Muscle layer of colon (tissue), 2 donors: ENCODE measurements around the gene GRK1.

Experiments
- H3K27ac ChIP-seq: one replicate; pipeline ENCODE4 v1.7.0; 2013; ENCODE audit warnings: low read depth, mild to moderate bottlenecking, low read length, moderate library complexity
- H3K27me3 ChIP-seq, 2 donors: one replicate each; pipeline ENCODE4 v1.7.0; 2013; ENCODE audit warnings: low read length in 2 of 2, mild to moderate bottlenecking in 2 of 2; ENCODE audit not compliant: insufficient read depth in 2 of 2, control insufficient read depth in 1 of 2
- H3K36me3 ChIP-seq: one replicate; pipeline ENCODE4 v1.7.0; 2013; ENCODE audit warnings: mild to moderate bottlenecking, low read length; ENCODE audit not compliant: insufficient read depth
- H3K4me1 ChIP-seq: one replicate; pipeline ENCODE4 v1.7.0; 2013; ENCODE audit warnings: mild to moderate bottlenecking, low read length; ENCODE audit not compliant: insufficient read depth
- H3K4me3 ChIP-seq, 2 donors: one replicate each; pipeline ENCODE4 v1.7.0; 2013; ENCODE audit warnings: low read length in 2 of 2, low read depth in 1 of 2, mild to moderate bottlenecking in 1 of 2, moderate library complexity in 1 of 2
- H3K9ac ChIP-seq: one replicate; pipeline ENCODE4 v1.7.0; 2013; ENCODE audit warnings: low read length
- H3K9me3 ChIP-seq: one replicate; pipeline ENCODE4 v1.7.0; 2013; ENCODE audit warnings: mild to moderate bottlenecking, low read length
- donor health status: abdominal sarcoma.
- donor health status: Adenocarcinoma of cecum.

Gene GRK1

DNA sequence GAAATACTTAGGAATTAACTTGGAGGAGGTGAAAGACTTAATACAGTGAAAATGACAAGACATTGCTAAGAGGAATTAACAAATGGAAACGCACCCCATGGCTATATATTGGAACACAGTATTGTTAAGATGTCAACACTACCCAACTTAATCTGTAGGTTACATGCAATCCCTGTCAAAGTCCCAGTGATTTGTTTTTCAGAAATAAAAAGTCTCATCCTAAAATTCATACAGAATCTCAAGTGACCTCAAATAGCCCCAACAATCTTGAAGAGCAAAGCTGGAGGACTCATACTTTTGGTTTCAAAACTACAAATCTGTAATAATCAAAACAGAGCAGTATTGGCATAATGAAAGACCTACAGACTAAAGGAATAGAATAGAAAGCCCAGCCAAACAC lies 22.2 kb upstream of the GRK1 start:
- Histone ChIP-seq H3K27ac (no peak overlapping the region), H3K4me1 (peaks cover 15% of the 10 kb centered on the region), H3K27me3 (no peaks in the 10 kb centered on the region), H3K36me3 (peaks cover 2% of the 10 kb centered on the region), H3K4me3 (no peak overlapping the region), H3K9me3 (no peaks in the 10 kb centered on the region), H3K9ac (no peak overlapping the region)

DNA sequence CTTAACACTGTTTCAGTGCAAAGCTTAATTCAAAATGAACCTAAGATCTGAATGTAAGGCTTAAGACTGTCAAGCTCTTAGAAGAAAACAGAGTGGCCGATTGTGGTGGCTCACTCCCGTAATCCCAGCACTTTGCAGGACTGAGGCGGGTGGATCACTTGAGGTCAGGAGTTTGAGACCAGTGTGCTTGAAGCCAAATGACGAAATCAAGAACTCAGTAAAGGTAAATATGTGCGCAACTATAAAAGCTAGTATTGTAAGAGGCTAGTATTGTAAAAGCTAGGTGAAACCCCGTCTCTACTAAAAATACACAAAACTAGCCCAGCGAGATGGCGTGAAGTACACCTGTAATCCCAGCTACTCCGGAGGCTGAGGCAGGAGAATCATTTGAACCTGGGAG lies 21.7 kb upstream of the GRK1 start:
- no peak overlapping the region for H3K4me3 ChIP-seq
- no peaks in the 10 kb centered on the region for H3K9me3 ChIP-seq
- peaks cover 15% of the 10 kb centered on the region for H3K4me1 ChIP-seq
- no peaks in the 10 kb centered on the region for H3K27me3 ChIP-seq
- H3K36me3 ChIP-seq, result no peaks in the 10 kb centered on the region
- no peak overlapping the region for H3K9ac ChIP-seq
- no peak overlapping the region for H3K27ac ChIP-seq

DNA sequence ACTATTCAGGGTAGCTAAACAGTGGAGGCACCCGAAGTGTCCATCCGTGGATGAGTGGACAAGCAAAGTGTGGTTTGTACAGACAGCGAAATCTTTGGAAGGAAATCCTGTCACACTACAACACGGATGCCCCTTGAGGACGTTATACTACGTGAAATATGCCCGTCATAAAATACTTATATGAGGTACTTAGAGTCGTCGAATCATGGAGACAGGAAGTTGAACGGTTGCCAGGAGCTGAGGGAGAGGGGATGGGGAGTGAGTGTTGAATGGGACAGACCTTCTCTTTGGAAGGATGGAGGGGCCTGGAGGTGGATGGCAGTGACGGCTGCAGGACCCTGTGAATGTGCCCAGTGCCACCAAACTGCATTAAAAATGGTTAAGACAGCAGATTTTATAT lies 20.6 kb upstream of the GRK1 start:
- Histone ChIP-seq H3K27me3 (no peaks in the 10 kb centered on the region), H3K27ac (no peak overlapping the region), H3K4me3 (no peak overlapping the region), H3K9ac (no peak overlapping the region), H3K4me1 (peaks cover 15% of the 10 kb centered on the region), H3K9me3 (no peaks in the 10 kb centered on the region), H3K36me3 (no peaks in the 10 kb centered on the region)

DNA sequence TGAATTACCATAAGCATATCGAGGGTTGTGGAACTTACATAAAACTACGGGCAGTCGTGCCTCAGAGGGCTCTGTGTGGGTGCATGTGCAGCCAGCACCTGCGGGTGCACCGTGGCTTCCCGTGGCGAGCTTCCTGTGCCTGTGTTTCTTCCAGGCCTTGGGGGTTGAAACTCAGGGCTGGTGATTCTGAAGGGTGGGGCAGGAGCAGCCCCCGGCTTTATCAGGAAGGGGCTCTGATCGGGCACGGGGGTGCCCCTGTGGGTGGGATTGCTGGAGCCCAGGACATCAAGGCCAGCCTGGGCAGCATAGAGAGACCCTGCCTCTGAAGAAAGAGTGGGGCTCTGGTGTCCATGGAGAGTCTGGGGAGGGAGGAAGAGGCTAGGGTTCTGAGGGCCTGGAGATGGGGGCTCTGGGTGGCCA lies 20.1 kb upstream of the GRK1 start:
- H3K4me3 ChIP-seq, result no peak overlapping the region
- H3K36me3 ChIP-seq, result no peaks in the 10 kb centered on the region
- no peak overlapping the region for H3K27ac ChIP-seq
- H3K27me3 ChIP-seq, result no peaks in the 10 kb centered on the region
- peaks cover 15% of the 10 kb centered on the region for H3K4me1 ChIP-seq
- no peak overlapping the region for H3K9ac ChIP-seq
- H3K9me3 ChIP-seq, result no peaks in the 10 kb centered on the region

DNA sequence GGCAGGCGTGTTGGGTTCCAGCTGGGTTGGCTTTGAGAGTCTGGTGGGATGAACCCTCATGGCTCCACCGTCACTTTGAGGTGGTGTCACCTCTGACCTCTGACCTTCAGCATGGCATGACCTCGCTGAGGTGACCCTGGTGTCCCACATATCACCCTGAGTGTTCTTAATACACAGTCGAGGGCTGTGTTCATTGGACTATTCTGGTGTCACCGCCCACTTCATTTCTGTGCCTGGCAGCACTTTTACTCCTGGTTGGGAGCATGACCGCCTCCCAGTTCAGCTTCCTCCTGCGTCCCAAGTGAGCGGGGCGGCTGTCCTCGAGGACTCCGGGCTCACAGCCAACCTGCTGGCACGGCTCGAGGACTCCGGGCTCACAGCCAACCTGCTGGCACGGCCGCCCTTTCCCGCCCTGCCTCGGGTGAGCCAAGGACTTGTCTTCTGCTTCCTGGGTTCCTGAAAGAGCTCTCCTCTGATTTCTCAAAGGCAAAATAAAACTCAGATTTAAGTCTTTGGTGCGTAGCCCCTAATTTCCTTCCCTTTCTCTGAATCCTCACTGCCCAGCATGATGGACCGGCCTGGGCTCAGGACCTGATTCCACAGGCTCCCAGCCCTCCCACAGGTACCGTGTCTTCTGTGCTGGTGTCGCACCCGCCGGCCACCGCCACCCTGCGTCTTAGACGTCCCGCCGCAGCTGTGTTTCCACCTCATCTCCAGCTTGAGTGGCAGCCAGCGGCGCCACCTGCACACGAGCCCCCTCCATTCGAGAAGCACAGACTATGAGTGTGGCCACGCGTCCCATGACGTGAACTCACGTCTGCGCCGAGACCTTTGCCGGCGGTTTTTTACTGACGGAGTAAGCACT lies 19.4 kb upstream of the GRK1 start:
- H3K4me1 ChIP-seq, result peaks cover 15% of the 10 kb centered on the region
- no peaks in the 10 kb centered on the region for H3K27me3 ChIP-seq
- H3K9me3 ChIP-seq, result no peaks in the 10 kb centered on the region
- H3K36me3 ChIP-seq, result no peaks in the 10 kb centered on the region
- H3K27ac ChIP-seq, result no peak overlapping the region
- H3K9ac ChIP-seq, result no peak overlapping the region
- H3K4me3 ChIP-seq, result no peak overlapping the region

DNA sequence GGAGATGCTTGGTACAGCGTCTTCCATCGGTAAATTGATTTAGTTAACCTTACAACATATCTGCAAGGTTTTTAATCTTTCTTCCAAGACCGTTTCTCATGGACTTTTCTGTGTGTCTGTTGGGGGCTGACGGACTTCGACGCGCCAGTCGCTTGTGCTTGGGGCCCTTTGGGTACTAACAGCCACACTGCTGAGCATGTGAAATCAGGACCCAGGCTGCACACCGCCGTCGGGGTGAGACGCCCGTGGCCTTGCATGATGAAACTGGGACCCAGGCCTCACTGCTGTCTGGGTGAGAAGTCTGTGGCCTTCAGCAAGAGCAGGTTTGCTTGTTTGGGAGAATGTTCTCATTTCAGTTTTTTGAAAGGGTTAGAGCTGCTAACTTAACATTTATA lies 18.8 kb upstream of the GRK1 start:
- H3K9me3 ChIP-seq, result no peaks in the 10 kb centered on the region
- H3K27ac ChIP-seq, result no peak overlapping the region
- H3K27me3 ChIP-seq, result no peaks in the 10 kb centered on the region
- H3K9ac ChIP-seq, result no peak overlapping the region
- peaks cover 15% of the 10 kb centered on the region for H3K4me1 ChIP-seq
- H3K4me3 ChIP-seq, result no peak overlapping the region
- H3K36me3 ChIP-seq, result no peaks in the 10 kb centered on the region

DNA sequence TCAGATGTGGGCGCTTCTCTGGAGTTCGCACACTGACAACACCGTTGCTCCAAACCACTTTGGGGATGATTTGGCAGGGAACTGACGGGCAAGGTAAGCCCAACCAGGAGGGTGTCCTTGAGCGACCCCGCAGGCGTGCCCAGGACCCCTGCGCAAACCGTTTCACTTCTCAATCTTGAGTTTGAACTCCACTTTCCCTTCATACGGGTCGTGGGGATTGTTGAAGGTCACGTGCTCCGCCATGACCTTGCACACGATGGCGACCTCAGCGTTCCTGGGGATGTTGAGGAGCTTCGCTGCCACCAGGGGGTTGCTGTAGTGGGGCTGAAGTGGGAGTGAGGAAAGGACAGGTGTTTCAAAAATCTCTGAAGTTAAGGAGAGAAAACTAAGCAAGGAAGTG lies 17.8 kb upstream of the GRK1 start:
- H3K9me3 ChIP-seq, result no peaks in the 10 kb centered on the region
- H3K27ac ChIP-seq, result no peak overlapping the region
- H3K4me3 ChIP-seq, result no peak overlapping the region
- H3K4me1 ChIP-seq, result peaks cover 15% of the 10 kb centered on the region
- H3K27me3 ChIP-seq, result no peaks in the 10 kb centered on the region
- no peak overlapping the region for H3K9ac ChIP-seq
- H3K36me3 ChIP-seq, result no peaks in the 10 kb centered on the region

DNA sequence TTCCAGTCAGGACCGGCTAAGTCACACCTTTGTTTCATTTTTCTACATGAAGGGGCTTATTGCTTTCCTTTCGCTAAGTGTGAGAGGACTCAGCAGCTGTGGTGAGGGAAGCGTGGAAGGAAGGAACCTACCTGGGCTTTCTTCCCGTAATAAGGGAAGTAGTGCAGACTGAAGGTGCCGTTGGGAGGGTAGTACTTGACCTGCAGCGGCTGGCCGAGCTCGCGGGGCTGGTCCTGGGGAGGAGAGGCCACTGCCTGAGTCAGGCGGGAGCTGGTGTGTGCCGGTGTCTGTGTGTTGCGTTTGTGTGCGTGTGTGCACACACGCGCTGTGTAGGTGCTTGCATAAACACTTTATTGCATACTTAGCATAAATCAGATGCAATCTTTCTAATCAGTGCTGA lies 16.7 kb upstream of the GRK1 start:
- no peak overlapping the region for H3K4me3 ChIP-seq
- no peaks in the 10 kb centered on the region for H3K36me3 ChIP-seq
- H3K4me1 ChIP-seq, result peaks cover 15% of the 10 kb centered on the region
- H3K9ac ChIP-seq, result no peak overlapping the region
- H3K27me3 ChIP-seq, result no peaks in the 10 kb centered on the region
- no peaks in the 10 kb centered on the region for H3K9me3 ChIP-seq
- H3K27ac ChIP-seq, result no peak overlapping the region

DNA sequence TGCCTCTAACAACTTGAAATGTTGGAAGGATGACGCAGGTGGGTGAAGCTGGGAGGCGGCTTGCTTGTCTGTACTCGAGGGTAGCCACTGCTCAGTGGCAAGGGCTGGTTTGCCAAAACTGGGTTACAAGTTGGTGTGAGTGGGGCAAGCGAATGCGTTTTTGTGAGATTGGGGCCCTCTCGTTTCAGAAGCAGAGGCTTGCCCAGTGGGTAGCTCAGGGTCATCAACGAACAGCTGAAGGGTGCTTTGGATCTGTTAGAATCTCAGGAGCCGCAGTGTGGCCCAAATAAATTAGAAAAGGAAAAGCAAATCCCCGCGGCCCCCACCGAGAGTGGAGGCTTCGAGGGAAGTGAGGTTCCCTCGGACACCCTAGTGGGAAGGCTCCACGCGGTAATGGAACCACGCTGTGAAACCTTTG lies 16.3 kb upstream of the GRK1 start:
- Histone ChIP-seq H3K9me3 (no peaks in the 10 kb centered on the region), H3K36me3 (no peaks in the 10 kb centered on the region), H3K27ac (no peak overlapping the region), H3K4me3 (no peak overlapping the region), H3K4me1 (peaks cover 15% of the 10 kb centered on the region), H3K9ac (no peak overlapping the region), H3K27me3 (no peaks in the 10 kb centered on the region)

DNA sequence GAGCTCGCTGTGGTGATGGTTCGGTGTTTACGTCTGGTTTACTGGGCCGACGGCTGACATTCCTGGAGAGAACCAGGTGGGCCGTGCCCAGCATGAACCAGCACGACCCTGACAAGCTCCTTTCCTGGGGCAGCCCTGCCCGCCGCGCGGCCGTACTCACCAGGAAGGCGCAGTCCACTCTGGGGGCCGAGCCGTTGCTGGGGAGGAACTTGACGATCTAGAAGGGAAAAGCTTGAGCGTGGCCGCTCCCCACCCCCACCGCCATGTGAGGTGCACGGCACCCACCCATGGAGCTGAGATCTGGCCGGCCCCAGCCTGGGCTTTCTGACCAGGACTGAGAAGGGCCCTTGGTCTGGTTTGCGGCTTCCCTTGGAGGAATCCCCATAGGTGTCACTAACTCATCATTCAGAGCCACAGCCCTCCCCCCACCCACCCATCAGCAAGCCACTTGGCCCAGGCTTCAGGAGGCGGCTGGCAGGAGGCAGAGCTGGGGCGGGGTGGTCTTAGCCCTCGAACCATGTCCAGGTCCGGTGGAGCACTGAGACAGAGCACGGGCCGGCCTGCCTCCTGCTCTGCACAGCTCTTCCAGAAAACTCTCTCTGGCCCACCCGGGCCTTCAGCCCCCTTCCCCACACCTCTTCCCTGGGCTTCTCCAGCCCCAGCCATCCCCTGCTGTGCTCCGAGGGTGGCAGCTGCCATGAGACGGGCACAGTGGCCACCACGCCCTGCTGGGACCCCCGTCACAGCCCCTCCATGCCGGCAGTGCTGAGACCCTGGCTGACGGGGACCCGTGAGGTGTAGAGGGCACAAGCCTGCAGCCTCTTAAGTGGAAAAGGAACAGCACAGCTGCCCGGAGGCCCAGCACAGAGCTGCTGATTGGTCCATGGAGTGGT lies 15.3 kb upstream of the GRK1 start:
- no peak overlapping the region for H3K27ac ChIP-seq
- H3K27me3 ChIP-seq, result no peaks in the 10 kb centered on the region
- peaks cover 14% of the 10 kb centered on the region for H3K4me1 ChIP-seq
- no peaks in the 10 kb centered on the region for H3K9me3 ChIP-seq
- H3K9ac ChIP-seq, result no peak overlapping the region
- H3K4me3 ChIP-seq, result no peak overlapping the region
- no peaks in the 10 kb centered on the region for H3K36me3 ChIP-seq

DNA sequence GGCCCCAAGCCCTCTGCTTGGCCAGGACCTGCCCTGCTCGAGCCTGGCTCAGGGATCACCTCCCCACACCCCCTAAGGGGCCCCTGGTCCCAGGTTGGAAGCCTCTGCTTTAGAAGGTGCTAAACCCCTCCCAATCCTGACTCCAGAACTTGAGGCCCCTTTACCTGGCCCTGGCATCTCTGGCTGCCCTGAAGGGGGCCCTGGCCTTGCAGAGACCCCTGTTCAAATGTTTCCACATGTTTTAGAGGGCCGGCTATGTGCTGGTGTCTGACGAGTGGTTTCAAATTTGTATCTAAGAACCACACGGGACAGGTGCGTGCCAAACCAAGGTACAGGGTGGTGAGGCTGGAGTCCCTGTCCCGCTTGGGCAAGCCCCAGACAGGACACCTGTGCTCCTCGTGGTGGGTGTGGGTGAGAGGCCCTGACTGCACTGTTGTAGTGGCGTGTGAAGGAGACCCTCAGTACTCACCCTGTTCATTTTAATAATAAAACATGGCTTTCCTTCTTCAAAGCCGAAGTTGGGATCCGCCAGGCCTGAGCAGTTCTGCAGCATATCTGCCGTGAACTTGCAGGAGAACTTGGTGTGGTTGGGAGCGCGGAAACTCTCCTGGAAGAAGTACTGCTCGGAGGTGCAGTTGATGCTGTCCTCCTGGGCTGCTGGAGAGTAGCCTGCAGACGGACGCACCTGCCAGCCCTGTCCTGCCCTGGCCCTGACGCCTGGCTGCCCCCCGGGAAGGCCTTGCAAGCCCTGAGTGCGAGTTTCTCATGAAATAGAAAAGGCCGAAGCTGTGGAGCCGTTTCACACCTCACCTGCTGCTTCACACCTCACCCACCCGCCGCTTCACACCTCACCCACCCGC lies 14.4 kb upstream of the GRK1 start:
- Histone ChIP-seq H3K36me3 (no peaks in the 10 kb centered on the region), H3K9me3 (no peaks in the 10 kb centered on the region), H3K9ac (no peak overlapping the region), H3K27ac (no peak overlapping the region), H3K4me1 (peaks cover 8% of the 10 kb centered on the region), H3K27me3 (no peaks in the 10 kb centered on the region), H3K4me3 (no peak overlapping the region)
